Measurements from ENCODE around the gene EGFLAM.

The EGFLAM gene

DNA sequence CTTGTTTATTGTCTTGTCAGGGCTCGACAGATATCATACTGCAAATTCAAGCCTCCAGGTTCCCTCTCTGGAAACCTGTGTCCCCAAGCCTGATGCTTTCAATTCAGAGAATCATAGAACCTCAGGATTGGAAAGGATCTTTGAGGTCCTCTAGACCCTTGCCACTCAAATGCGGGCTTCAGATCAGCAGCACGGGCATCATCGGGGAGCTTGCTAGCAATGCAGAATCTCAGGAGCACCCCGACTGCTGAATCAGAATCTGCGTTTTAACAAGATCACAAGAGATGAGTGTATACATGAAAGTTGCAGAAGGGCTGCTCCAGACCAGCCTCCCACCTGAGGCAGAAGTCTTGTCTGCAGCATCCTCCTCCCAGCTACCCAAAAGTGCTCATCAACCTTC, 13.1 kb upstream of the EGFLAM start:
- Histone ChIP-seq H3K4me1 (ENCODE audit: control insufficient read depth, insufficient read depth, low read length) (no peaks in the 10 kb centered on the region), H3K36me3 (ENCODE audit: insufficient read depth, low read length) (no peaks in the 10 kb centered on the region), H3K27me3 (ENCODE audit: control insufficient read depth, insufficient read depth, low read length) (peaks cover 10% of the 10 kb centered on the region), H3K9ac (ENCODE audit: low read depth, low read length) (no peak overlapping the region), H3K4me2 (ENCODE audit: low read length) (no peak overlapping the region), H3K9me3 (replicated peaks; ENCODE audit: low read length) (no peaks in the 10 kb centered on the region), H3K4me3 (ENCODE audit: low read length) (no peak overlapping the region)

DNA sequence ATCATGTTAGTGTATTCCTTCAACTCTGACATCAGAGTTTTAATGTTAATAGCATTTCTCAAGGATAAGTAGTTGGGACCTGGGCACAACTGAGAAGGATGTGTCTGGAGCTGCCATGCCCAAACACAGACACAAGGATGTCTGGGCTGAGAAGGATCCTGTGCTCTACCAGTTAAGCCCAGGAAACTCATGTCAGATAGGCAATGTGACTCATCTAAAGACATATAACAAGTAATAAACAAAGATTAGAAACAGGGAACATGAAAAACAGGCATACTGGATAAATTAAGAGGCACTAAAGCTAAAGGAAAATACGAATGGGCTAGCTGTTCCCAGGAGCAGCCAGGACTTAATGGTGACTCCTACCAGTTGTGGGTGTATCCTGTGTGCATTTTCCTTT, 9.1 kb upstream of the EGFLAM start:
- peaks cover 10% of the 10 kb centered on the region for H3K27me3 ChIP-seq (ENCODE audit: control insufficient read depth, insufficient read depth, low read length)
- no peak overlapping the region for H3K4me3 ChIP-seq (ENCODE audit: low read length)
- H3K4me2 ChIP-seq (ENCODE audit: low read length): no peak overlapping the region
- H3K36me3 ChIP-seq (ENCODE audit: insufficient read depth, low read length): no peaks in the 10 kb centered on the region
- H3K4me1 ChIP-seq (ENCODE audit: control insufficient read depth, insufficient read depth, low read length): no peaks in the 10 kb centered on the region
- H3K9me3 ChIP-seq (replicated peaks; ENCODE audit: low read length): no peaks in the 10 kb centered on the region
- no peak overlapping the region for H3K9ac ChIP-seq (ENCODE audit: low read depth, low read length)

DNA sequence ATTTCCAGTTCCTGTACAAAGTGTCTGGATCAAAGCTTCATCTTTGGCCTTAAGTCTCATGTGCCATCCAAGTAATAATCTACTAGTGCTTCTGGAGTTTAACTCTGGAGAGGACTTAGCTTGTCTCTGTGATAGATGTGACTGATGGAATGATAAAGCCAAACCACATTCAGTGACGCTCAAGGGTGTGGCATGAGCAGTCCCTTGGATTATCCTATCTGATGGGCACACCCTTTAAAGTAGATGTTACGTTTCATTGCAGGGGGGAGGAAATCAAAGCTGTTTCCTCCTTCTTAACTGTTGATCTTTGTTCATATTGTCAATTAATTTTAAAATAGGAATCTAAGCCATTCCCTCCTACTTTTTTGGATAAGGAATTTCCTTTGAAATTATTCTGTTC, 8.5 kb upstream of the EGFLAM start:
- no peak overlapping the region for H3K4me2 ChIP-seq (ENCODE audit: low read length)
- no peak overlapping the region for H3K4me3 ChIP-seq (ENCODE audit: low read length)
- H3K36me3 ChIP-seq (ENCODE audit: insufficient read depth, low read length): no peaks in the 10 kb centered on the region
- no peaks in the 10 kb centered on the region for H3K4me1 ChIP-seq (ENCODE audit: control insufficient read depth, insufficient read depth, low read length)
- H3K9me3 ChIP-seq (replicated peaks; ENCODE audit: low read length): no peaks in the 10 kb centered on the region
- no peak overlapping the region for H3K9ac ChIP-seq (ENCODE audit: low read depth, low read length)
- H3K27me3 ChIP-seq (ENCODE audit: control insufficient read depth, insufficient read depth, low read length): peaks cover 13% of the 10 kb centered on the region

DNA sequence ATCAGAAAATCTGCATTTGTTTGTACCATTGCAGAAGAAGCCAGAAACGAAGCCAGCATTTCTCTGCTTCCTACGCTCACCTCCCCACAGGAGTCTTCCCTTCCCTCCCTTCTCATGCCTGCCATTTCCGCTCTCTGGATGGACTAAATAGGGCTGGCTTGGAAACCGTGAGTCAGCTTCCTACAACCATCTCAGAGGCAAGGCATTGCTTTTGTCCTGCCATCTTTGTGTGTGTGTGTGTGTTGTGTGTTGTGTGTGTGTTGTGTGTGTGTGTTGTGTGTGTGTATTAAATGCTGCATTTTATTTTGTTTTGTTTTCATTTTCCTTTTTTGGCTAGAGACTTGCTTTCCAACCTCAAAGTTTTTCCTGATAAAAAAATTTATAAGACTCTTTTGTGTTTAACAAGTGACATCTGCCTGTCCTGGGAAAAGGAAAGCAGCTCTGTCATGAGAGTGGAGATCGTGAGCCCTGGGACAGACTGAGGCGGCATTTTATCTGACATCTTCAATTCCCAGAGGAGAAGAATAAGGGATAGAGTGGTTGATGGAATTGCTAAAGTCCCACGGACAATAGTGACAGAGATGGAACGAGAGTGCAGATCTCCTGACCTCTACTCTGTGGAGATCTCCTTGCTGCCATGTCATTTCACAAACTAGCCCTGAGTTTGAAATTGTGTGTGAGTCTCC, 7.5 kb upstream of the EGFLAM start:
- no peak overlapping the region for H3K4me2 ChIP-seq (ENCODE audit: low read length)
- H3K9ac ChIP-seq (ENCODE audit: low read depth, low read length): no peak overlapping the region
- no peaks in the 10 kb centered on the region for H3K36me3 ChIP-seq (ENCODE audit: insufficient read depth, low read length)
- peaks cover 24% of the 10 kb centered on the region for H3K27me3 ChIP-seq (ENCODE audit: control insufficient read depth, insufficient read depth, low read length)
- H3K9me3 ChIP-seq (replicated peaks; ENCODE audit: low read length): no peaks in the 10 kb centered on the region
- no peak overlapping the region for H3K4me3 ChIP-seq (ENCODE audit: low read length)
- no peaks in the 10 kb centered on the region for H3K4me1 ChIP-seq (ENCODE audit: control insufficient read depth, insufficient read depth, low read length)

DNA sequence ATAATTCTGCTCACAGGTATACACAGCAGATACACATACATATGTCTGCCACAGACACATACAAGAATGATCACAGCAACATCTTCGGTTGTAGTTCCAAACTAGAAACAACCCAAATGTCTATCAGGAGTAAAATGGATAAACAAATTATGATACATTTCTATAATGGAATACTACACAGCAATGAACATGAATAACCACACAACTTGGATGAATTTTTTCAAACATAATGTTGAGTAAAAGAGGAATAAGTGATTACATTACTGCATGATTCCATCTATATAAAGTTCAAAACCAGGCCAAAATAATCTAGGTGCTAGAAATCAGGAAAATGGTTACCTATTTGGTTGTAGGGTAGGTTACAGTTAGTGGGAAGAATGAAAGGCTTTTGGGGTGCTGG, 4.6 kb upstream of the EGFLAM start:
- Histone ChIP-seq H3K9me3 (replicated peaks; ENCODE audit: low read length) (no peaks in the 10 kb centered on the region), H3K36me3 (ENCODE audit: insufficient read depth, low read length) (no peaks in the 10 kb centered on the region), H3K4me1 (ENCODE audit: control insufficient read depth, insufficient read depth, low read length) (no peaks in the 10 kb centered on the region), H3K9ac (ENCODE audit: low read depth, low read length) (no peak overlapping the region), H3K4me2 (ENCODE audit: low read length) (no peak overlapping the region), H3K4me3 (ENCODE audit: low read length) (no peak overlapping the region), H3K27me3 (ENCODE audit: control insufficient read depth, insufficient read depth, low read length) (peaks cover 46% of the 10 kb centered on the region)

DNA sequence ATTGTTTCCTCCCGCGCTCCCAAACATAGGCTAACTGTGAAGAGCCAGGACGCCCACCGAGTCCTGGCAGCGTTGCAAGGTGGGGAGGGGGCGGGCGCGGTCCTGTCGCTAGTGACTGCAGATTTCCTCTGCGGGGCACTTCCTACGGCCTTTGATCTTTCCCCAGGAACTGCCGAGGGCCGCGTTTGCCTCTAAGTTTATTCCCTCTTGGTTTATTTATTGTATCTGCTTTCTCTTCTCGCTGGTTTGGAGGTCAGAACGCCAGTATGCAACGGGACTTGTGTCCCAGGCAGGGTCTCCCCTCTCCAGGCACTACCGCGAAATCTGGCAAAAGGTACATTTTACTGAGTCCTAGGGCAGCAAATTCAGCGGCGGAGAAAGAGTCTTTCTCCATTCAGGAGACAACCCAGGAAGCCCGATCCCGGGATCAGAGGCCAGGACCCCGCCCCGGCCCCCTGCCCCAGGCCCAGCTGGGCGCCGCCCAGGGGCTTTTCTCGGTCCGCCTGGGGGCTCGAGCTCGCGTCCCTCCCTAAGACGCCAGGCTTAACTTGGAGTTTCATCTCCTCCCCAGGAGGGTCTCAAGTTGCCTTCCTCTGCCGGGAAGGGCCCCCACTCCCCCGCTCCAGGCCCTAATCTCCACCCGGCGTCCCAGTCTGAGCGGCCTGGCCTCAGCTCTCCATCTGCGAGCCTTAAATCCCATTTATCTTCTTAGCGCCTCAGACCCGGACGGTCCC, 884 bp upstream of the EGFLAM start:
- H3K4me2 ChIP-seq (ENCODE audit: low read length): no peak overlapping the region
- no peaks in the 10 kb centered on the region for H3K9me3 ChIP-seq (replicated peaks; ENCODE audit: low read length)
- H3K9ac ChIP-seq (ENCODE audit: low read depth, low read length): no peak overlapping the region
- H3K27me3 ChIP-seq (ENCODE audit: control insufficient read depth, insufficient read depth, low read length): peaks cover 80% of the 10 kb centered on the region
- H3K4me3 ChIP-seq (ENCODE audit: low read length): no peak overlapping the region
- no peaks in the 10 kb centered on the region for H3K4me1 ChIP-seq (ENCODE audit: control insufficient read depth, insufficient read depth, low read length)
- H3K36me3 ChIP-seq (ENCODE audit: insufficient read depth, low read length): no peaks in the 10 kb centered on the region

DNA sequence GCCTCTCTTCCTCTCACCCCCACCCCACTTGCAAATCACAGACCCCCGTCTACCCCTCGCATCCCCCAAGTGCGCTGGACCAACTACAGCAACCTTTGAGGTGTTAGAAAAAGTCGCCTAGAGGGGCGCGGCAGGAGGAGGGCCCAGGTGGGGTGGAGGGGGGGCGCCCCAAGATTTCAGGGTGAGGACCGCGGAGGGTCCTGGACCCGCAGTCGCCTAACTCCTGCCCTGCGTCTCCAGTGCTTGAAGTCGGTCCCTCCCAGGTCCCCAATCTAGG, 379 bp upstream of the EGFLAM start:
- Histone ChIP-seq H3K9ac (ENCODE audit: low read depth, low read length) (no peak overlapping the region), H3K27me3 (ENCODE audit: control insufficient read depth, insufficient read depth, low read length) (peaks cover 80% of the 10 kb centered on the region), H3K4me3 (ENCODE audit: low read length) (peak overlapping the region; percentile 62), H3K4me2 (ENCODE audit: low read length) (peak overlapping the region; percentile 79), H3K36me3 (ENCODE audit: insufficient read depth, low read length) (no peaks in the 10 kb centered on the region), H3K9me3 (replicated peaks; ENCODE audit: low read length) (no peaks in the 10 kb centered on the region), H3K4me1 (ENCODE audit: control insufficient read depth, insufficient read depth, low read length) (no peaks in the 10 kb centered on the region)

DNA sequence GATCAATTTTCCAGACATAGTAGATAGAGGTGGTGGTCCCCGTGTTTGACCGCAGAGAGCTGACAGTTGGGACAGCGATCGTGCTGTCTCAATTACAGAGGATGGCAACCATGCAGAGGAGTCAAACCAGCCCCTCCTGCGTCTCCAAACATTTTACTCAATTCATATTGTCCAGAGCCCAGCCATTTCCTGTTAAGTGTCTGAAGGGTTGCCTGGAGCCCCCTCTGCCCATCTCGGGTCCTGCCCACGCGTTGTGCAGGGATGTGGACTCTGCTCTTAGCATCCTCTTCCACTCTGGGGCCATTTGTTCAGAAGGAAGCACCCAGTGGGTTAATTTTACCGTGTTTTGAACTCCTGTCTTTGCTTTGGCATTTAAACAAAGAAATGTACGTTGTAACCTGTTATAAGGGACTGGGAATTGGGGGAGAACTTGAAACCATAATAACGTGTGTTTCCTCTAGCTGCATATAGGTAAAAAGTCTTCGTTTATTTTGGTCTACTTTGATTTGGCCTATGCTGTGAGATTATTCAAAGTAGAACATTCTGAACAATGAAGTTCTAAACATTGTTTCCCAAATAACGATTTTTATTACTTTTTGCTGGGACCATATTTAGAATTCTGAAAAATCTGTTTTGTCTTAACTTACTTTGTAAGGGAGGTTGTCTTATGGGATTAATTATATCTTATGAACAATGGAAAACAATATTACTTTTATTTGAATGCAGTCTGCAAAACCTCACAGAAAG, 876 bp downstream of the EGFLAM start:
- Histone ChIP-seq H3K27me3 (ENCODE audit: control insufficient read depth, insufficient read depth, low read length) (peaks cover 87% of the 10 kb centered on the region), H3K4me2 (ENCODE audit: low read length) (peak overlapping the region; percentile 79), H3K9ac (ENCODE audit: low read depth, low read length) (no peak overlapping the region), H3K4me3 (ENCODE audit: low read length) (peak overlapping the region; percentile 62), H3K36me3 (ENCODE audit: insufficient read depth, low read length) (no peaks in the 10 kb centered on the region), H3K4me1 (ENCODE audit: control insufficient read depth, insufficient read depth, low read length) (no peaks in the 10 kb centered on the region), H3K9me3 (replicated peaks; ENCODE audit: low read length) (no peaks in the 10 kb centered on the region)

DNA sequence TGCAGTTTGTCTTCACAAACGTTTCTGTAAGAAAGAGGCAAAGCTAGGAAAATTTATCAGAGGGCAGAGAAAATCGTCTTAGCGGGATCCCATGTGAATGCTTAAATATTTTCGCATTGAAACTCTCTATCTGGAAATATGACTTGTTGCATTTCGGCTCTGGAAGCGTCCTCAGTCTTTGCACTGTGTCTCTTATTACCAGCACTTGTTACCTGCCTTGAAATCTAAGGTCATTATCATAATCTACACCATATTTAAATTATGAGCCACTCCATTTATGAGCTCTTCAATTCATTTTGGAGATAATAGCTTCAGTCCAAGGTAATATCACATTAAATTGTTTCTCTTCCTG, 1.4 kb downstream of the EGFLAM start:
- Histone ChIP-seq H3K4me1 (ENCODE audit: control insufficient read depth, insufficient read depth, low read length) (no peaks in the 10 kb centered on the region), H3K9me3 (replicated peaks; ENCODE audit: low read length) (no peaks in the 10 kb centered on the region), H3K4me2 (ENCODE audit: low read length) (no peak overlapping the region), H3K4me3 (ENCODE audit: low read length) (no peak overlapping the region), H3K9ac (ENCODE audit: low read depth, low read length) (no peak overlapping the region), H3K27me3 (ENCODE audit: control insufficient read depth, insufficient read depth, low read length) (peaks cover 90% of the 10 kb centered on the region), H3K36me3 (ENCODE audit: insufficient read depth, low read length) (no peaks in the 10 kb centered on the region)

DNA sequence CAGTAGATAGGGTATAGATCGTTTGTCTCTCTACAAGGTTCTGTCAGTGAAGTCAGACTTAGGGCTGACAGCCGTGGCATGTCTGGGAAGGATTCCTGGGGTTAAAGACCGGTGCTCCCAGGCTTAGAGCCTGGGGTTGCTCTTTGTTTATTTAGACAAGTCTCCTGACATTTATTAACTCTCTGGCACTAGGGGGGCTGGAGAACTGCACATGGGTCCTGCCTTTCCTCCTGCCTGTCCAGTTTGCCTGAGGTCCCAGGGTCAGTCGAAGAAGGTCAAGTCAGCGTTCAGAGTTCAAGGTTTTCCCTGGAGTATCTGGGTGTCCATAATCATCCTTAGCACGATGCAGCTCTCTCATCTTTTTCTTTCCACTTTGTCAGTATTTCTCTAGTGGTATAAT, 5.6 kb downstream of the EGFLAM start:
- Histone ChIP-seq H3K4me3 (ENCODE audit: low read length) (no peak overlapping the region), H3K36me3 (ENCODE audit: insufficient read depth, low read length) (no peaks in the 10 kb centered on the region), H3K4me1 (ENCODE audit: control insufficient read depth, insufficient read depth, low read length) (no peaks in the 10 kb centered on the region), H3K27me3 (ENCODE audit: control insufficient read depth, insufficient read depth, low read length) (peaks cover 70% of the 10 kb centered on the region), H3K9me3 (replicated peaks; ENCODE audit: low read length) (no peaks in the 10 kb centered on the region), H3K9ac (ENCODE audit: low read depth, low read length) (no peak overlapping the region), H3K4me2 (ENCODE audit: low read length) (no peak overlapping the region)

DNA sequence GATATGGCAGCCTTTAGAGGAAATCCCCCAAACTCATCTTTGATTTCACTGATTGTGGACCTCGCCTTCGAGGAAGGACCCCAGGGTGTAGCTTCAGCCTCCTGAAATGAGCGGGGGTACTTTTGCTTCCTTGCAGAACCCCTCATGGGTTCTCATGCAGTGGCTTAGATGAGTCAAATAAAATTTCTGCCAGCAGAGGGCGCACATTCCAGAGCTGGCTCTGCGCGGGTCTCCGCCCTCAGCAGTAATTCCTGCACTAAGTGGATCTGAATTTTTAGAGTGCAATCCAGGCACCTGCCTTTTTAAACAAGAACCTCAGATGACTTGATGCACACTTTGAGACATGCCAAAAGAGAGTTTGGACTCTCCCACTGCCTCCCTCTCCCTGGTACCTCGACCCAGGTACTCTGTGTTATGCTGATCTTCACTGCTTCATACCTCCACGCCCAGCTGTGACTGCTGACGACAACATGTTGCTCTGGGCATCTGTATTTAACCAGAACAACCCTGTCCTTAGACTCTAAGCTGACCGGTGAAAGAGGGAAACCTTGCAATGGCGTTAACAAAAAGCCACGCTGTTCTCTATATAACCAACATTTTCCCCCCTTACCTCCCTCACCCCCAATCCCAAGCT, 7.3 kb downstream of the EGFLAM start:
- H3K9ac ChIP-seq (ENCODE audit: low read depth, low read length): no peak overlapping the region
- no peak overlapping the region for H3K4me3 ChIP-seq (ENCODE audit: low read length)
- no peaks in the 10 kb centered on the region for H3K9me3 ChIP-seq (replicated peaks; ENCODE audit: low read length)
- H3K27me3 ChIP-seq (ENCODE audit: control insufficient read depth, insufficient read depth, low read length): peaks cover 55% of the 10 kb centered on the region
- H3K36me3 ChIP-seq (ENCODE audit: insufficient read depth, low read length): no peaks in the 10 kb centered on the region
- no peaks in the 10 kb centered on the region for H3K4me1 ChIP-seq (ENCODE audit: control insufficient read depth, insufficient read depth, low read length)
- H3K4me2 ChIP-seq (ENCODE audit: low read length): no peak overlapping the region
